ENCODE results near the gene STRN. TPM values are rescaled to one million over a fixed set of nuclear protein-coding genes. Genes with fewer than 3 reads are reported as not detected.
A peak's percentile ranks its signal among the peaks of the same experiment; 100 is the strongest.
"Not testable (repeated sequence)": the region's sequence is repeated elsewhere in the genome, so short reads cannot be mapped to it uniquely, and the experiment has no call there.

STRN gene
- total RNA-seq, 4 donors from 2014 or later = 18.2 to 26.4 (median 21.5) TPM

DNA sequence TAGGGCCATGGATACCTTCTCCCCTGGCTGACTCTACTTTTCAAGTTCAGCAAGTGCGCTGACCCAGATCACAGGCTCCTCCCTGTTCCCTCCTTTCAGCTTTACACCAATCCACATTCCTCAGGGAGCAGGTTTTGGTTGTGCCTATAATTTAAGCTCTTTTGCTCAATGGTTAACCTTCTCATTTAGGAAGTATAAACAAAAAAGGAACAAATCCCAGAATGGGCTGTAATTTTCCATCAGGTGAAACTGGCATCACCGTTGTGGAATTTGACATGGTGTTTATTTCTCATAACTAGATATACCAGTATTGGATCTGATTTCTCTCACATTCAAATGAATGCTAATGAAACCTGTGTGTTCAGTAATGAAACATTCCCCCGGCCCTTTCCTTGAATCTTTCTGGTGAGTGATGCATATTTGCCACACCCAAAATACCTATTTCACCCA is 13.6 kb downstream of the STRN start:
- H3K4me3 ChIP-seq = no peak overlapping the region
- H3K36me3 ChIP-seq = no peaks in the 10 kb centered on the region
- peaks cover 0 to 29% (median 0%) of the 10 kb centered on the region in 4 donors for H3K4me1 ChIP-seq
- 90 to 92% methylated on average over 3 of the region's 3 CpGs for WGBS, 2 donors
- H3K27ac ChIP-seq = no peak overlapping the region
- no peaks in the 10 kb centered on the region for H3K9me3 ChIP-seq
- TF ChIP-seq POLR2A (IDR thresholded peaks at IDR 0.05) (no peak), EP300 (IDR thresholded peaks at IDR 0.05) (no peak), CTCF (IDR thresholded peaks at IDR 0.05) (no peak)
- DNase-seq (ENCODE audit: low spot score in 2 of 2) = no peak
- H3K27me3 ChIP-seq = no peaks in the 10 kb centered on the region

- 87 to 94% methylated on average over 7 of the region's 7 CpGs for WGBS, 2 donors
- Histone ChIP-seq H3K4me3 (no peak overlapping the region), H3K9me3 (no peaks in the 10 kb centered on the region), H3K36me3 (no peaks in the 10 kb centered on the region), H3K27ac (no peak overlapping the region), H3K27me3 (no peaks in the 10 kb centered on the region), H3K4me1 (peaks cover 0 to 21% (median 0%) of the 10 kb centered on the region in 4 donors)
- no peak for TF ChIP-seq EP300 (IDR thresholded peaks at IDR 0.05)
- DNase-seq (ENCODE audit: low spot score in 2 of 2) = no peak
These were observed 14.8 kb downstream of the STRN start for GRCh38 chr2:36951574-36951973.

DNA sequence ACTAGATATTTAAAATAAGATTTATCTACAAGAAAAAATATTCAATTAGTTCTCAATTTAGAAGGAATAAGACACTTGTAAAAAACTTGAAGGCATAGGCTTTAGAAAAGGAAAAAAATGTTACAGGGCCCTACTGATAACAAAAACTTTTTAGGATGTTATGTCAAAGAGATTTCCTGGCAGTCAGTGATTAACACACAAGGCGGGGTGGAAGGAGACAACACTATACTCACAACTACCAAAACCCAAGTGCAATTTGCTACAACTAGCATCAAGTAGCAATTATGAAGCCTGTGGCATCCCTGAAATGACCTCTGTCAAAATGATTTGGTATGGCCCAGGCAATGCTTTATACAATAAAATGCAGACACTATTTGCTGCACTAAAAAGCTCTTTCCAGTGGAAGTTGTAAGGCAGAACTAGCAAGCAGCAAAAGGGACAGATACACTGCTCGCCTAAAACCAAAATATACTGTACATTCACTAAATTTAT is 15.3 kb downstream of the STRN start:
- TF ChIP-seq POLR2A (IDR thresholded peaks at IDR 0.05) (no peak), EP300 (IDR thresholded peaks at IDR 0.05) (no peak), CTCF (IDR thresholded peaks at IDR 0.05) (no peak)
- no peaks in the 10 kb centered on the region for H3K9me3 ChIP-seq
- H3K27me3 ChIP-seq = no peaks in the 10 kb centered on the region
- DNase-seq (ENCODE audit: low spot score in 2 of 2) = no peak
- 86 to 87% methylated on average over 2 of the region's 2 CpGs for WGBS, 2 donors
- no peaks in the 10 kb centered on the region for H3K36me3 ChIP-seq
- no peak overlapping the region for H3K27ac ChIP-seq
- peaks cover 0 to 21% (median 0%) of the 10 kb centered on the region in 4 donors for H3K4me1 ChIP-seq
- no peak overlapping the region for H3K4me3 ChIP-seq

- no peak for TF ChIP-seq POLR2A (IDR thresholded peaks at IDR 0.05)
- TF ChIP-seq CTCF (IDR thresholded peaks at IDR 0.05) = no peak
- TF ChIP-seq EP300 (IDR thresholded peaks at IDR 0.05) = no peak
- H3K27ac ChIP-seq = no peak overlapping the region
- peaks cover 0 to 18% (median 0%) of the 10 kb centered on the region in 4 donors for H3K4me1 ChIP-seq
These were observed 16.5 kb downstream of the STRN start for GRCh38 chr2:36949845-36950244.

GRCh38 chr2:36945240-36945639 is 21.1 kb downstream of the STRN start:
- H3K27ac ChIP-seq; H3K9me3 ChIP-seq; H3K36me3 ChIP-seq; H3K4me3 ChIP-seq; H3K27me3 ChIP-seq; DNase-seq (ENCODE audit: low spot score in 2 of 2); H3K4me1 ChIP-seq: not testable (repeated sequence)
- 89 to 90% methylated on average over 10 of the region's 10 CpGs for WGBS, 2 donors

More at GRCh38 chr2:36949845-36950244, 16.5 kb downstream of the STRN start:
- Histone ChIP-seq H3K36me3 (no peaks in the 10 kb centered on the region), H3K27me3 (no peaks in the 10 kb centered on the region), H3K9me3 (no peaks in the 10 kb centered on the region), H3K4me3 (no peak overlapping the region)
- WGBS, 2 donors = 62 to 63% methylated on average over 1 of the region's 1 CpG
- no peak for DNase-seq (ENCODE audit: low spot score in 2 of 2)

DNA sequence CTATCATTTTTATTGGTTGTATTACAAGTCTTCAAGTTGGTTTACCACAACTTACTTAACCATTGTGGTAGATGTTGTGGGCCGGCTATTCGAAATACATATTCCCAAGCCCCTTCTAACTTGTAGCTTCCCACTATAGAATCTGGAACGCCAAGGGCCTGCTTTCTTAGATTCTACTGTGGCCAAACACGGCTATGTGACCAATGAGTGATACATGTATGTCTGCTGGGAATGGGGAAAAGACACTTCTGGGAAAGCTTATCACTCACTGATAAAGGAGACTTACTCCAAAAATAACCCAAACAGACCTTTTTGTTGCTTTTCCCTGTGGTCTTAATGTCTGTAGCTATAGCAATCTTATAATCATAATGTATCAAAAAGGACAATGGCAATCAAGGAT is 24.5 kb downstream of the STRN start:
- no peaks in the 10 kb centered on the region for H3K27me3 ChIP-seq
- H3K36me3 ChIP-seq = no peaks in the 10 kb centered on the region
- TF ChIP-seq EP300 (IDR thresholded peaks at IDR 0.05) (no peak), POLR2A (IDR thresholded peaks at IDR 0.05) (no peak)
- no peak overlapping the region for H3K27ac ChIP-seq
- no peak overlapping the region for H3K4me3 ChIP-seq
- no peaks in the 10 kb centered on the region for H3K4me1 ChIP-seq
- H3K9me3 ChIP-seq = no peaks in the 10 kb centered on the region
- WGBS, 2 donors = 91% methylated on average over 4 of the region's 4 CpGs
- DNase-seq (ENCODE audit: low spot score in 2 of 2) = no peak

- H3K36me3 ChIP-seq; H3K9me3 ChIP-seq; DNase-seq (ENCODE audit: low spot score in 2 of 2); H3K4me3 ChIP-seq; H3K4me1 ChIP-seq; H3K27ac ChIP-seq; H3K27me3 ChIP-seq: not testable (repeated sequence)
These were observed 29.8 kb downstream of the STRN start for GRCh38 chr2:36936526-36936925.

- H3K4me3 ChIP-seq; H3K9me3 ChIP-seq; DNase-seq (ENCODE audit: low spot score in 2 of 2); H3K27ac ChIP-seq; H3K36me3 ChIP-seq; H3K27me3 ChIP-seq: not testable (repeated sequence)
- WGBS, 2 donors = 92 to 96% methylated on average over 6 of the region's 6 CpGs
- peaks cover 0 to 13% (median 0%) of the 10 kb centered on the region in 4 donors for H3K4me1 ChIP-seq
These were observed 34.6 kb downstream of the STRN start for GRCh38 chr2:36931688-36932087.

DNA sequence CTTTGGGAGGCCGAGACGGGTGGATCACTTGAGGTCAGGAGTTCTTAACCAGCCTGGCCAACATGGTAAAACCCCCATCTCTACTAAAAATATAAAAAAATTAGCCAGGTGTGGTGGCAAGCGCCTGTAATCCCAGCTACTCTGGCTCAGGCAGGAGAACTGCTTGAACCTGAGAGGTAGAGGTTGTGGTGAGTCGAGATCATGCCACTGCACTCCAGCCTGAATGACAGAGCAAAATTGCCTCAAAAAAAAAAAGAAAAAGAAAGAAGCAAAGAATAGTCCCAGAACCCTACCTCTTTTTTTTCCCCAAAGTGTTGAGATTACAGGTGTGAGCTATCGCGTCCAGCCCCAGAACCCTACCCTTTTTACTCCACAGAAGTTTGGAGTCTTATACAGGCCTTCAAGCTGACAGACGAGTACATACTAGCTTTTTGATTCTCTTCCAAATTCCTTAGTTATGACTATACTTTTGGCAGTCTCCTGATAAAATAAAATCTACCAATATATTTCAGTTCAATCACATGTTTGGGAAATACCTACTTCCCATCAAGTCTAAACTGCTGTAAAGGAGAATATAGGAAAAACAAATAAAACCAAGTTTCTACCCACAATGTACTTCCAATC is 35.4 kb downstream of the STRN start:
- H3K9me3 ChIP-seq; H3K4me3 ChIP-seq; H3K36me3 ChIP-seq; H3K27me3 ChIP-seq; DNase-seq (ENCODE audit: low spot score in 2 of 2): not testable (repeated sequence)
- H3K4me1 ChIP-seq = peaks cover 0 to 21% (median 0%) of the 10 kb centered on the region in 4 donors
- 55 to 67% methylated on average over 7 of the region's 7 CpGs for WGBS, 2 donors
- peak overlapping the region in 3 of 4 donors; percentile 14 to 50 (median 19) for H3K27ac ChIP-seq
